Mucosa of descending colon (tissue), 3 donors: Measurements from ENCODE around the gene PCDHGA8. TPM values are rescaled to one million over a fixed set of nuclear protein-coding genes. Genes with fewer than 3 reads are reported as not detected.
"Not testable (repeated sequence)": the region's sequence is repeated elsewhere in the genome, so short reads cannot be mapped to it uniquely, and the experiment has no call there.

Experiments used
- ATAC-seq: fragments of 200-7000 bp; cut with Tn5 transposase; one replicate; pipeline ENCODE4 v1.9.1; 2020; ENCODE audit warnings: mild to moderate bottlenecking, moderate library complexity
- DNase-seq, 3 donors: peaks; one replicate each; pipeline ENCODE4 v3.0.0-alpha.2; 2020
- H3K36me3 ChIP-seq: fragments of 200-600 bp; one replicate; pipeline ENCODE4 v1.8.0; 2021; ENCODE audit warnings: low read depth, mild to moderate bottlenecking
- H3K4me1 ChIP-seq: fragments of 200-600 bp; one replicate; pipeline ENCODE4 v1.8.0; 2021; ENCODE audit warnings: low read depth, mild to moderate bottlenecking
- H3K4me3 ChIP-seq: fragments of 200-600 bp; one replicate; pipeline ENCODE4 v1.8.0; 2021; ENCODE audit warnings: mild to moderate bottlenecking
- H3K9me3 ChIP-seq: fragments of 200-600 bp; one replicate; pipeline ENCODE4 v1.8.0; 2021; ENCODE audit warnings: mild to moderate bottlenecking
- CTCF ChIP-seq: fragments of 200-600 bp; IDR thresholded peaks from one replicate; pipeline ENCODE4 v1.8.0; 2022; ENCODE audit warnings: antibody characterized with exemption, mild to moderate bottlenecking
- intact Hi-C, 2 donors: fragments of 100-400 bp; cut with DNase I in 1 of 2; cut with micrococcal nuclease in 1 of 2; formaldehyde crosslinking; loops; one replicate each; pipeline versions ENCODE4 v1.11.0 to v1.11.1; 2022; cut with DNase I, micrococcal nuclease
- total RNA-seq, 3 donors: library from RNA; stranded (reverse); fragmentation: NEBNext Ultra II Directional in 2 of 3; extraction: Animal tissue kit (Norgen Biotek cat#: 25700) in 2 of 3; gene quantifications; one replicate each; pipeline versions ENCODE4 v1.2.1 to v1.2.4, GENCODE V29; 2021 to 2023
- donor health status: DM: no; HTN: no; CAD: no; lungs with moderate emphysema.
- donor health status: DM: no; HTN: no; CAD: no.
- donor health status: DM: no; HTN: yes; CAD: no.

PCDHGA8 gene
- total RNA-seq, 3 donors from 2014 or later = 0.78 to 3.8 (median 0.87) TPM

DNA sequence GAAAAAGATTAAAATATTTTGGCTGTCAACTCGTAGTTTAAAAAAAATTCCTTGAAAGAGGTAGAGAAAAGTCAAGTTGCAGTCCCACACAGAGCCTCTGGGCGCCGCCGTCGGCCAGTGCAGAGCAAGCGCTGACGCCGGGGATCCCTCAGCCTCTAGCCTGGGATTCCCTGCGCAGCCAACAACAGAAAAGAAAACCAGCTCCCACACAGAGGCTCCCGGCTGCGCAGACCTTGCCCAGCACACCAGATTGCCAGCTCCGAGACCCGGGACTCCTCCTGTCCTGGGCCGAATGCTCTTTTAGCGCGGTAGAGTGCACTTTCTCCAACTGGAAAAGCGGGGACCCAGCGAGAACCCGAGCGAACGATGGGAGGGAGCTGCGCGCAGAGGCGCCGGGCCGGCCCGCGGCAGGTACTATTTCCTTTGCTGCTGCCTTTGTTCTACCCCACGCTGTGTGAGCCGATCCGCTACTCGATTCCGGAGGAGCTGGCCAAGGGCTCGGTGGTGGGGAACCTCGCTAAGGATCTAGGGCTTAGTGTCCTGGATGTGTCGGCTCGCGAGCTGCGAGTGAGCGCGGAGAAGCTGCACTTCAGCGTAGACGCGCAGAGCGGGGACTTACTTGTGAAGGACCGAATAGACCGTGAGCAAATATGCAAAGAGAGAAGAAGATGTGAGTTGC is 25.2 kb downstream of the PCDHGA8 start, which contains the start of gene PCDHGB7:
TSS of gene PCDHGB7 (plus strand) at position 184 of the 679 bp plus-strand sequence. CDS start at position 367, 183 bp downstream.
- intact Hi-C loops, H3K36me3 ChIP-seq, H3K4me3 ChIP-seq, H3K4me1 ChIP-seq: not testable (repeated sequence)
- DNase-seq = peak; percentile 55 to 63 (median 60)
- TF ChIP-seq CTCF = peak; percentile 9
- peaks cover 97% of the 10 kb centered on the region for H3K9me3 ChIP-seq
- ATAC-seq = peak; percentile 75

DNA sequence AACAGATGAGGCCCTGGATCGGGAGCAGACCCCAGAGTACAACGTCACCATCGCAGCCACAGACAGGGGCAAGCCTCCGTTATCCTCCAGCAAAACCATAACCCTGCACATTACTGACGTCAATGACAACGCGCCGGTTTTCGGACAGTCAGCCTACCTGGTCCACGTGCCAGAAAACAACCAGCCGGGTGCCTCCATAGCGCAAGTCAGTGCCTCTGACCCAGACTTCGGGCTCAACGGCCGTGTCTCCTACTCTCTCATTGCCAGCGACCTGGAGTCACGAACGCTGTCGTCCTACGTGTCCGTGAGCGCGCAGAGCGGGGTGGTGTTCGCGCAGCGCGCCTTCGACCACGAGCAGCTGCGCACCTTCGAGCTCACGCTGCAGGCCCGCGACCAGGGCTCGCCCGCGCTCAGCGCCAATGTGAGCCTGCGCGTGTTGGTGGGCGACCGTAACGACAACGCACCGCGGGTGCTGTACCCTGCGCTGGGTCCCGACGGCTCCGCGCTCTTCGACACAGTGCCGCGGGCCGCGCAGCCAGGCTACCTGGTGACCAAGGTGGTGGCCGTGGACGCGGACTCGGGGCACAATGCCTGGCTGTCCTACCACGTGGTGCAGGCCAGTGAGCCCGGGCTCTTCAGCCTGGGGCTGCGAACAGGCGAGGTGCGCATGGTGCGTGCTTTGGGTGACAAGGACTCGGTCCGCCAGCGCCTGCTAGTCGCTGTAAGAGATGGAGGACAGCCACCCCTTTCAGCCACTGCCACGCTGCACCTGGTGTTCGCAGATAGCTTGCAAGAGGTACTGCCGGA is 26.8 kb downstream of the PCDHGA8 start:
- Histone ChIP-seq H3K4me1 (no peaks in the 10 kb centered on the region), H3K4me3 (no peak overlapping the region), H3K9me3 (peaks cover 98% of the 10 kb centered on the region), H3K36me3 (no peaks in the 10 kb centered on the region)
- ATAC-seq = no peak
- peak in 1 of 3 donors; percentile 46 for DNase-seq
- no peak for TF ChIP-seq CTCF
- intact Hi-C loops = no loop called here

- intact Hi-C loops = no loop called here
- peaks cover 98% of the 10 kb centered on the region for H3K9me3 ChIP-seq
- TF ChIP-seq CTCF = no peak
- no peaks in the 10 kb centered on the region for H3K4me1 ChIP-seq
- ATAC-seq (no peak), DNase-seq (peak in 2 of 3 donors; percentile 43 to 45)
- H3K36me3 ChIP-seq = no peaks in the 10 kb centered on the region
- H3K4me3 ChIP-seq = no peak within 1 kb of the TSS
Measured at GRCh38 chr5:141420855-141421488, 28.5 kb downstream of the PCDHGA8 start, which contains the start of gene PCDHGA11. Gene PCDHGA11, plus strand, starts transcription at chr5:141421051. Its CDS starts 177 bp downstream, at chr5:141421228.

GRCh38 chr5:141421489-141421855 is 29.0 kb downstream of the PCDHGA8 start:
- no peak overlapping the region for H3K4me3 ChIP-seq
- TF ChIP-seq CTCF = no peak

DNA sequence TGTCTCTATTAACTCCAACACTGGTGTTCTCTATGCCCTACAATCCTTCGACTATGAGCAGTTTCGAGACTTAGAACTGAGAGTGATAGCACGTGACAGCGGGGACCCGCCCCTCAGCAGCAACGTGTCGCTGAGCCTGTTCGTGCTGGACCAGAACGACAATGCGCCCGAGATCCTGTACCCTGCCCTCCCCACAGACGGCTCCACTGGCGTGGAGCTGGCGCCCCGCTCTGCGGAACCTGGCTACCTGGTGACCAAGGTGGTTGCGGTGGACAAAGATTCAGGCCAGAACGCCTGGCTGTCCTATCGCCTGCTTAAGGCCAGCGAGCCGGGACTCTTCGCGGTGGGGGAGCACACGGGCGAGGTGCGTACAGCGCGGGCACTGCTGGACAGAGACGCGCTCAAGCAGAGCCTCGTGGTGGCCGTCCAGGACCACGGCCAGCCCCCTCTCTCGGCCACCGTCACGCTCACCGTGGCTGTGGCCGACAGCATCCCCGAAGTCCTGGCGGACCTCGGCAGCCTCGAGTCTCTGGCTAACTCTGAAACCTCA is 30.4 kb downstream of the PCDHGA8 start:
- DNase-seq (no peak), ATAC-seq (no peak)
- H3K9me3 ChIP-seq = peaks cover 99% of the 10 kb centered on the region
- H3K4me3 ChIP-seq = no peak overlapping the region
- intact Hi-C loops = no loop called here
- H3K4me1 ChIP-seq = no peaks in the 10 kb centered on the region
- no peak for TF ChIP-seq CTCF
- no peaks in the 10 kb centered on the region for H3K36me3 ChIP-seq

More at GRCh38 chr5:141421489-141421855, 29.0 kb downstream of the PCDHGA8 start:
- no peaks in the 10 kb centered on the region for H3K4me1 ChIP-seq
- peaks cover 98% of the 10 kb centered on the region for H3K9me3 ChIP-seq
- ATAC-seq = no peak
- intact Hi-C loops = no loop called here
- no peak for DNase-seq
- H3K36me3 ChIP-seq = no peaks in the 10 kb centered on the region
